Endodermal cell (in vitro differentiated cells): ENCODE results near the gene KCNJ12. TPM values are rescaled to one million over a fixed set of nuclear protein-coding genes. Genes with fewer than 3 reads are reported as not detected.
"Not testable (repeated sequence)": the region's sequence is repeated elsewhere in the genome, so short reads cannot be mapped to it uniquely, and the experiment has no call there.

ENCODE experiments used
- DNase-seq: peaks from one replicate; pipeline ENCODE4 v3.0.0-alpha.2; 2017
- H3K27ac ChIP-seq: 2 replicates; pipeline ENCODE4 v1.5.1; 2013; ENCODE audit warnings: mild to moderate bottlenecking, low read depth, low read length, moderate library complexity
- H3K27me3 ChIP-seq: 2 replicates; pipeline ENCODE4 v1.6.1; 2013; ENCODE audit warnings: mild to moderate bottlenecking, low read length, moderate library complexity; ENCODE audit not compliant: insufficient read depth, control insufficient read depth, poor library complexity, severe bottlenecking
- H3K36me3 ChIP-seq: 2 replicates; pipeline ENCODE4 v1.7.0; 2013; ENCODE audit warnings: mild to moderate bottlenecking, low read length, moderate library complexity; ENCODE audit not compliant: control insufficient read depth, insufficient read depth
- H3K4me1 ChIP-seq: one replicate; pipeline ENCODE4 v1.7.0; 2013; ENCODE audit warnings: low read length; ENCODE audit not compliant: control insufficient read depth, insufficient read depth
- H3K4me3 ChIP-seq: 2 replicates; pipeline ENCODE4 v1.5.1; 2013; ENCODE audit warnings: mild to moderate bottlenecking, low read length, moderate library complexity
- H3K9ac ChIP-seq: 2 replicates; pipeline ENCODE4 v1.6.1; 2013; ENCODE audit warnings: mild to moderate bottlenecking, low read length, moderate library complexity; ENCODE audit not compliant: poor library complexity, severe bottlenecking; ENCODE audit errors: extremely low read depth
- H3K9me3 ChIP-seq: 2 replicates; pipeline ENCODE4 v1.6.1; 2013; ENCODE audit warnings: mild to moderate bottlenecking, low read length, moderate library complexity; ENCODE audit not compliant: control insufficient read depth
- H3K27ac Mint-ChIP-seq: 2 replicates; pipeline ENCODE4 v1.8.0; 2020; ENCODE audit warnings: mixed read lengths
- H3K27me3 Mint-ChIP-seq: 2 replicates; pipeline ENCODE4 v1.8.0; 2021; ENCODE audit warnings: mild to moderate bottlenecking, mixed read lengths; ENCODE audit not compliant: insufficient read depth
- H3K36me3 Mint-ChIP-seq: 2 replicates; pipeline ENCODE4 v1.8.0; 2020; ENCODE audit warnings: low read depth, mixed read lengths
- H3K4me1 Mint-ChIP-seq: 2 replicates; pipeline ENCODE4 v1.8.0; 2020; ENCODE audit warnings: mixed read lengths
- H3K4me3 Mint-ChIP-seq: 2 replicates; pipeline ENCODE4 v1.8.0; 2020; ENCODE audit warnings: mild to moderate bottlenecking, moderate library complexity, mixed read lengths
- H3K9me3 Mint-ChIP-seq: 2 replicates; pipeline ENCODE4 v1.8.0; 2020; ENCODE audit warnings: mild to moderate bottlenecking, mixed read lengths
- CTCF ChIP-seq: fragments of 200-600 bp; sonication (generic); conservative IDR thresholded peaks from 2 replicates; pipeline ENCODE4 v1.5.0; 2021; ENCODE audit warnings: antibody characterized with exemption, mild to moderate bottlenecking
- WGBS, 2 experiments: methylation state at CpG; one replicate each; pipeline versions ENCODE4 v1.1.5 to v1.1.7; 2013; ENCODE audit warnings: missing lambda C conversion rate in 2 of 2, mixed read lengths in 1 of 2; ENCODE audit not compliant: insufficient coverage in 1 of 2, insufficient read length in 1 of 2; 5-methylcytosine and 5-hydroxymethylcytosine counted together
- total RNA-seq, 2 donors: library from RNA; stranded (reverse); fragmentation: NEBNext Ultra II Directional in 1 of 2; extraction: Animal tissue kit (Norgen Biotek cat#: 25700) in 1 of 2; gene quantifications; 2 replicates in 1 of 2; 3 replicates in 1 of 2; pipeline ENCODE4 v1.2.1, GENCODE V29; 2021

Gene KCNJ12
- total RNA-seq, 2 donors from 2014 or later = 2.3 to 2.6 TPM

GRCh38 chr17:21416471-21416981 is 40.4 kb downstream of the KCNJ12 start:
- H3K27me3 ChIP-seq, H3K4me3 Mint-ChIP-seq, H3K9ac ChIP-seq, H3K9me3 ChIP-seq, H3K4me1 ChIP-seq, DNase-seq, H3K27ac Mint-ChIP-seq, H3K27ac ChIP-seq, H3K36me3 ChIP-seq, H3K4me1 Mint-ChIP-seq, H3K4me3 ChIP-seq, H3K27me3 Mint-ChIP-seq, H3K36me3 Mint-ChIP-seq: not testable (repeated sequence)
- 87 to 88% methylated on average over 15 to 30 of the region's 30 CpGs for WGBS, 2 experiments
- peaks cover 13% of the 10 kb centered on the region for H3K9me3 Mint-ChIP-seq
- peak; percentile 33 for TF ChIP-seq CTCF

- not testable (repeated sequence) for H3K4me1 Mint-ChIP-seq, H3K4me1 ChIP-seq, H3K36me3 Mint-ChIP-seq, H3K27ac Mint-ChIP-seq, H3K4me3 ChIP-seq, H3K36me3 ChIP-seq, H3K27me3 ChIP-seq, H3K9me3 ChIP-seq, H3K4me3 Mint-ChIP-seq, H3K27me3 Mint-ChIP-seq, DNase-seq, H3K27ac ChIP-seq, H3K9ac ChIP-seq
- peaks cover 11% of the 10 kb centered on the region for H3K9me3 Mint-ChIP-seq
- 88 to 100% methylated on average over 5 to 10 of the region's 10 CpGs for WGBS, 2 experiments
Observed at GRCh38 chr17:21417349-21417748, 41.2 kb downstream of the KCNJ12 start.

- no peak for DNase-seq
- no peak for TF ChIP-seq CTCF
- H3K4me1 ChIP-seq = no peaks in the 10 kb centered on the region
- no peak overlapping the region for H3K9ac ChIP-seq
- no peaks in the 10 kb centered on the region for H3K36me3 ChIP-seq
- Mint-ChIP-seq H3K9me3 (peaks cover 11% of the 10 kb centered on the region), H3K4me1 (peaks cover 2% of the 10 kb centered on the region), H3K4me3 (no peak overlapping the region), H3K27me3 (no peaks in the 10 kb centered on the region), H3K27ac (no peak overlapping the region), H3K36me3 (no peaks in the 10 kb centered on the region)
- H3K27ac ChIP-seq = no peak overlapping the region
- H3K27me3 ChIP-seq = no peaks in the 10 kb centered on the region
- H3K4me3 ChIP-seq = no peak overlapping the region
- 91 to 95% methylated on average over 8 to 9 of the region's 9 CpGs for WGBS, 2 experiments
- H3K9me3 ChIP-seq = no peaks in the 10 kb centered on the region
Observed at GRCh38 chr17:21417921-21418320, 41.8 kb downstream of the KCNJ12 start.
